ENCODE results near the gene IL31.

GRCh38 chr12:122144885-122145284, 29.1 kb downstream of the IL31 start:
- TF ChIP-seq, protein P1, sequence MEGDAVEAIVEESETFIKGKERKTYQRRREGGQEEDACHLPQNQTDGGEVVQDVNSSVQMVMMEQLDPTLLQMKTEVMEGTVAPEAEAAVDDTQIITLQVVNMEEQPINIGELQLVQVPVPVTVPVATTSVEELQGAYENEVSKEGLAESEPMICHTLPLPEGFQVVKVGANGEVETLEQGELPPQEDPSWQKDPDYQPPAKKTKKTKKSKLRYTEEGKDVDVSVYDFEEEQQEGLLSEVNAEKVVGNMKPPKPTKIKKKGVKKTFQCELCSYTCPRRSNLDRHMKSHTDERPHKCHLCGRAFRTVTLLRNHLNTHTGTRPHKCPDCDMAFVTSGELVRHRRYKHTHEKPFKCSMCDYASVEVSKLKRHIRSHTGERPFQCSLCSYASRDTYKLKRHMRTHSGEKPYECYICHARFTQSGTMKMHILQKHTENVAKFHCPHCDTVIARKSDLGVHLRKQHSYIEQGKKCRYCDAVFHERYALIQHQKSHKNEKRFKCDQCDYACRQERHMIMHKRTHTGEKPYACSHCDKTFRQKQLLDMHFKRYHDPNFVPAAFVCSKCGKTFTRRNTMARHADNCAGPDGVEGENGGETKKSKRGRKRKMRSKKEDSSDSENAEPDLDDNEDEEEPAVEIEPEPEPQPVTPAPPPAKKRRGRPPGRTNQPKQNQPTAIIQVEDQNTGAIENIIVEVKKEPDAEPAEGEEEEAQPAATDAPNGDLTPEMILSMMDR (conservative IDR thresholded peaks at IDR 0.05; ENCODE audit: low read length), result no peak
- TF ChIP-seq EZH2phosphoT487 (IDR thresholded peaks at IDR 0.05; ENCODE audit: borderline replicate concordance), result no peak

Measured in Loucy (cell line).